Ureter (tissue), 1 donor: ENCODE results near the gene CLIC4. TPM values are rescaled to one million over a fixed set of nuclear protein-coding genes. Genes with fewer than 3 reads are reported as not detected.
"Not testable (repeated sequence)": the region's sequence is repeated elsewhere in the genome, so short reads cannot be mapped to it uniquely, and the experiment has no call there.

Source experiments
- DNase-seq: peaks from one replicate; pipeline ENCODE4 v3.0.0-alpha.2; 2020; ENCODE audit warnings: low spot score
- total RNA-seq: library from RNA; stranded (reverse); gene quantifications from one replicate; pipeline ENCODE4 v1.2.4, GENCODE V29; 2023
- donor health status: DM: yes; HTN: yes; CAD: no.

CLIC4 gene
- total RNA-seq, 1 donor from 2014 or later = 163 TPM

DNA sequence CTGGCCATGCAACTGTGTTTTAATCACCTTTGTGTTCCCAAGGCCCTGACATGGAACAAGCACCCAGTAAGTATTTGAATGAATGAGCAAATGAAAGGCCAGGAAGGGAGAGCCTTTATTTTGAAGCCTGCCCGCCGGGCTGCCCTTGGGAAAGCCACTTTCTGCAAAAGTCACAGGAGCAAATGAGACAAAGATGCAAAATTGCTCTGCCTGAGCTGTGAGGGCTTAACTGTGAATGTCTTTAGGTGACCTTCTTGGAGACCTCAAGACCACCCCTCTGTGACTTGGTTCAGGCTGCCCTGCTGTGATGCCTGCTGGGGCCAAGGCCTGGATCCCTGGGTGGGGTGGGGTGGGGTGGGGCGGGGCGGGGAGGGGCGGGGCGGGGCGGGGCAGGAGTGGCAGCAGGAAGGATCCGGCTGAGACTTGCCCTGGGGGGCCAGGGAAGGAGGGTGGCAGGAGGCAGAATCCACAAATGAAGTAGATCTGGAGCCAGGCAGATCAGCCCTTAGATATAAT is 130.8 kb downstream of the CLIC4 start:
- no peak for DNase-seq

- no peak for DNase-seq
Observed at GRCh38 chr1:24878045-24878444, 132.8 kb downstream of the CLIC4 start.

DNA sequence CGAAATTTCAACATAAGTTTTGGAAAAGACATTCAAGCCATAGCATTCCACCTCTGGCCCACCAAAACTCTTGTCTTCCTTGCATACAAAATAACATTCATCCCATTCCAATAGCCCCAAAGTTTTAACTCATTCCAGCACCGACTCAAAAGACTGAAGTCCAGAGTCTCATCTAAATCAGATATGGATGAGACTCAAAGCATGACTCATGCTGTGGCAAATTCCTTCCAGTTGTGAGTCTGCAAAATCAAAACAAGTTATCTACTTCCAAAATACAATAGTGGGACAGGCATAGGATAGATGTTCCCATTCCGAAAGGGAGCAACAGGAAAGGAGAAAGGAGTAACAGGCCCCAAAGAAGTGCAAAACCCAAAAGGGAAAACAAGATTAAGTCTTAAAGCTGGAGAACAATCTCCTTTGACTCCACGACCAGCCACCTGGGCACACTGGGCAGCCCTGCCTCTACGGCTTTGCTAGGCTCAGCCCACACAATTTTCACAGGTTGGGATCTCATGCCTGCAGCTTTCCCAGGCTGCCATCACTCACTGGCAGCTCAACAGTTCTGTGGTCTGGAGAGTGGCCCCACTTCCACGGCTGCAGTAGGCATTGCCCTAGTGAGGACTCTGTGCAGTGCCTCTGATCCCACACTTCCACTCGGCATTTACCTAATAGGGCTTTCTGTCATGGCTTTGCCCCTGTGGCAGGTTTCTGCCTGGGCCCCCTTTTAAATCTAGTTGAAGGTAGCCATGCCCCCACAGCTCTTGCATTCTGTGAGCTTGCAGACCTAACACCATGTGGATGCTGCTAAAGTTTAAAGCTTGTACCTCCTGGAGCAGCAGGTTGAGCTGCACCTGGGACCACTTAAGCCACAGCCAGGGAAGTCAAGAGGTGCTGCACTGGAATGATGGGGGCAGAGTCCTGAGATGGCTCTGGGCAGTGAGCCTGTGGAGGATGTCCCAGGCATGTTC is 133.8 kb downstream of the CLIC4 start:
- DNase-seq = no peak

GRCh38 chr1:24881034-24881433 is 135.8 kb downstream of the CLIC4 start:
- no peak for DNase-seq

- DNase-seq = no peak
Observed at GRCh38 chr1:24884751-24885150, 139.5 kb downstream of the CLIC4 start.

DNA sequence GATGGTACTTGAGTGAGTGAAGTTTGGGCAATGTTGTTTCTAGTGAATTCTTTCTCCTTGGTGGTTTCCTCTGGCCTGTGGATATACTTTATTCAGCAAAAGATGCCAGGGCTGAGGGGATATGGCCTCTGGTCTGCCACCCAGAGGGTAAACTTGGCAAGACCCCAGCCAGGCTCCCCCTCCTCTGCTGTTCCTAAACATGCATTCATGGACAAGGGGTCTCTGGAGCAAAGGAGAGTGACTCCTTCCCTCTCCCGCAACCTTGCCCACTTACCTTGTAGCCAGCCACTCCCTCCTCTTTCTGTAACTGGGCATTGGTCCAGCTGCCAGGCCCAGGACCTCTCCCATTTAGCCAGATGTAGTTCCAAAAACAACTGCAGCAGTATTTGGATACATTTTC is 141.0 kb downstream of the CLIC4 start:
- DNase-seq = no peak

- DNase-seq = no peak
Observed at GRCh38 chr1:24888061-24888970, 143.1 kb downstream of the CLIC4 start.

GRCh38 chr1:24888971-24889676 is 143.9 kb downstream of the CLIC4 start:
- DNase-seq = no peak

GRCh38 chr1:24890887-24891286 is 145.6 kb downstream of the CLIC4 start:
- no peak for DNase-seq

GRCh38 chr1:24891367-24891766 is 146.1 kb downstream of the CLIC4 start:
- DNase-seq = not testable (repeated sequence)

DNA sequence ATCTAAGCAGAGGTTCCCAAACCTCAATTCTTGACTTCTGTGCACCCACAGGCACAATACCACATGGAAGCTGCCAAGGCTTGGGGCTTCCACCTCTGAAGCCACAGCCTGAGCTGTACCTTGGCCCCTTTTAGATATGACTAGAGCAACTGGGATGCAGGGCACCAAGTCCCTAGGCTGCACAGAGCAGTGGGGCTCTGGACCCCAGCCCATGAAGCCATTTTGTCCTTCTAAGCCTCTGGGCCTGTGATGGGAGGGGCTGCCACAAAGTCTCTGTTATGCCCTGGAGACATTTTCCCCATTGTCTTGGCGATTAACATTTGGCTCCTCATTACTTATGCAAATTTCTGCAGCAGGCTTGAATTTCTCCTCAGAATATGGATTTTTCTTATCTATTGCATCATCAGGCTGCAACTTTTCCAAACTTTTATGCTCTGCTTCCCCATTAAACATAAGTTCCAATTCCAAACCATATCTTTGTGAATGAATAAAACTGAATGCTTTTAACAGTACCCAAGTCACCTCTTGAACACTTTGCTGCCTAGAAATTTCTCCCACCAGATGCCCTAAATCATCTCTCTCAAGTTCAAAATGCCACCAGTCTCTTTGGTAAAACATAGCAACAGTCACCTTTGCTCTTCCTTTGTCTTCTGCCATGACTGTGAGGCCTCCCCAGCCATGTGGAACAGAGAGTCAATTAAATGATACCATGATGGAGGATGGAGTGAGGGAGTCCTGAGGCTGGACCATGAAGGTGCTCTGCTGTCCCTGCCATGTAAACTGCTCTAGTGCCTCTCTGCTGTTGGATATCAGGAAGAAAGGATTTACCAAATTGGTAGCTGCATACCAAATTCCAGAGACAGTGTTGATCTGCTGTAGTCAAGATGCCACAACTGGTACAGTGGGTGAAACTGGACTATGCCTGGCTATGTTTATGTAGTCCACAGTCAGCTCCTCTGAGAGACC is 147.2 kb downstream of the CLIC4 start:
- no peak for DNase-seq

GRCh38 chr1:24893431-24893830 is 148.2 kb downstream of the CLIC4 start:
- DNase-seq = no peak

Other genes starting within 250 kb of the CLIC4 start
- 19.0 TPM for gene RCAN3, start 242.6 kb upstream of the CLIC4 start, total RNA-seq
- gene NCMAP, start 189.4 kb upstream of the CLIC4 start, total RNA-seq = 0.73 TPM
- 169 TPM for gene SRRM1, start 102.1 kb upstream of the CLIC4 start, total RNA-seq
- 5.3 TPM for gene RUNX3, start 184.8 kb downstream of the CLIC4 start, total RNA-seq